Measurements from ENCODE around the gene ITGB8.

ITGB8 gene

GRCh38 chr7:20310301-20310700 lies 20.4 kb upstream of the ITGB8 start:
- DNase-seq: no peak

GRCh38 chr7:20310963-20311742 lies 19.5 kb upstream of the ITGB8 start:
- DNase-seq: no peak

- no peak for DNase-seq
Measured at GRCh38 chr7:20311743-20312042, 19.0 kb upstream of the ITGB8 start.

GRCh38 chr7:20312562-20312961 lies 18.1 kb upstream of the ITGB8 start:
- no peak for DNase-seq

GRCh38 chr7:20313626-20314025 lies 17.1 kb upstream of the ITGB8 start:
- no peak for DNase-seq

GRCh38 chr7:20314198-20314597 lies 16.5 kb upstream of the ITGB8 start:
- no peak for DNase-seq

GRCh38 chr7:20316706-20317105 lies 14.0 kb upstream of the ITGB8 start:
- DNase-seq: no peak

GRCh38 chr7:20317413-20317812 lies 13.3 kb upstream of the ITGB8 start:
- no peak for DNase-seq

- no peak for DNase-seq
Measured at GRCh38 chr7:20318933-20319332, 11.8 kb upstream of the ITGB8 start.

- no peak for DNase-seq
Measured at GRCh38 chr7:20320322-20320721, 10.4 kb upstream of the ITGB8 start.

GRCh38 chr7:20320786-20321185 lies 9.9 kb upstream of the ITGB8 start:
- no peak for DNase-seq

GRCh38 chr7:20323595-20323994 lies 7.1 kb upstream of the ITGB8 start:
- no peak for DNase-seq

- DNase-seq: no peak
Measured at GRCh38 chr7:20326342-20326741, 4.4 kb upstream of the ITGB8 start.

GRCh38 chr7:20327055-20327454 lies 3.6 kb upstream of the ITGB8 start:
- no peak for DNase-seq

GRCh38 chr7:20328027-20328426 lies 2.7 kb upstream of the ITGB8 start:
- DNase-seq: no peak

- no peak for DNase-seq
Measured at GRCh38 chr7:20328692-20329091, 2.0 kb upstream of the ITGB8 start.

GRCh38 chr7:20329389-20330238 lies 1.1 kb upstream of the ITGB8 start:
- DNase-seq: peak; percentile 44

- DNase-seq: no peak
Measured at GRCh38 chr7:20330928-20331909, 519 bp downstream of the ITGB8 start.

- no peak for DNase-seq
Measured at GRCh38 chr7:20331910-20332813, 1.5 kb downstream of the ITGB8 start.

GRCh38 chr7:20338285-20338684 lies 7.6 kb downstream of the ITGB8 start:
- DNase-seq: no peak

- no peak for DNase-seq
Measured at GRCh38 chr7:20340839-20341238, 10.1 kb downstream of the ITGB8 start.

- DNase-seq: no peak
Measured at GRCh38 chr7:20343205-20343604, 12.5 kb downstream of the ITGB8 start.

All from NCI-H2081 treated with DMSO at 0.1 percent for 48 hours (cell line).